G401.6 (cell line): ENCODE measurements around the gene DUSP16.

Source experiments
- FAIRE-seq: peaks from 2 replicates; lab custom pipeline; 2012; peaks lifted over from hg19 to GRCh38; lab: Jason Lieb, UNC

The DUSP16 gene

GRCh38 chr12:12439636-12440035, 123.0 kb downstream of the DUSP16 start:
- FAIRE-seq = no peak

- FAIRE-seq = no peak
Measured at GRCh38 chr12:12436831-12437345, 125.8 kb downstream of the DUSP16 start.

DNA sequence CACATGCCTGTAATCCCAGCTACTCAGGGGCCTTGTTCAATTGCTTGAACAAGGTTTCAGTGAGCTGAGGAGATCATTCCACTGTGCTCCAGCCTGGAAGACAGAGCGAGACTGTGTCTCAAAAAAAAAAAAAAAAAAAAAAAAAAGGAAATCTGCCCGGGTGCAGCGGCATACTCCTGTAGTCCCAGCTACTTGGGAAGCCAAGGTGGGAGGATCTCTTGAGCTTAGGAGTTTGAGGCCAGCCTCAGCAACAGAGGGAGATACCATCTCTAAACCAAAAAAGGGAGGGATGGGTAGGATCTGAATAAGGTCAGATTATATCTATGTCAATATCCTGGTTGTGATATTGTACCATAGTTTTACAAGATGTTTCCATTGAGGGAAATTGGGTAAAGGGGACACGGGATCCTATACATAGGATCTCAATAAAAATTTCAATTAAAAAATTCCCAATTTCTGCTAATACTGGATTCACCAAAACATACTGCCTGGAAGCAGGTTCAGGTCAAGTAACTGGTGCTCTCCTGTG, 129.4 kb downstream of the DUSP16 start:
- FAIRE-seq = no peak

GRCh38 chr12:12432364-12432763, 130.3 kb downstream of the DUSP16 start:
- FAIRE-seq = no peak

DNA sequence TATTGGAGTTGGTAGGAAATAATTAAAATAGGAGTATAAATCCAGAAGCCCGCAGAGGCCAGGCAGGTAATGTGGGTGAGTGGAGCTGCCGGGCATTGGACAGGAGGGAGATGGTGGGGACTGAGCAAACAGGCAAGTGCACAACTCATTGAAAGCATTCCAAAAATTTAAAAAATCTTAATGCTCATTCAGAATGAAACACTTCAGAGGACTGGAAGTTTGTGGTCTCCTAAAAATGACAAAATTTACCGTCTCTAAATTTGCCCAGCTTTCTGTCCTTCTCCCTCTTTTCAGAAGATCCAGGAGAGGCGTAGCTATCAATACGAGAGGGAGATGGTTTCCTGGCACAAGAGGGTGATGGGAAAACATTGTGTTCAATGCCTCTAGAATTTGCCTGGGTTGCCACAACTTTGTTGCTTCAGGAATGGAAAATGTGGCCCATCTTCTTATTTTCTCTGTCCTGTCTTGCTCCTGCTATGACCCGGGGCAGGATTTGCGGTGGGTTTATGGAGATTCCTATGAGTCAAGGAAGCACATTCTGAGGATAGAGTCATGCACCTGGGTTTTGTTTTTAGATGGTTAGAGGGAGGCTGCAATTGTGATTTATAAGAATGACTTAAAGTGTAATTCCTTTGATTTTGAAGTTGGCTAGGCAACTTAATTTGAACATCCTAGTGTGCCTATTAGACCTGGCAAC, 133.6 kb downstream of the DUSP16 start:
- no peak for FAIRE-seq

DNA sequence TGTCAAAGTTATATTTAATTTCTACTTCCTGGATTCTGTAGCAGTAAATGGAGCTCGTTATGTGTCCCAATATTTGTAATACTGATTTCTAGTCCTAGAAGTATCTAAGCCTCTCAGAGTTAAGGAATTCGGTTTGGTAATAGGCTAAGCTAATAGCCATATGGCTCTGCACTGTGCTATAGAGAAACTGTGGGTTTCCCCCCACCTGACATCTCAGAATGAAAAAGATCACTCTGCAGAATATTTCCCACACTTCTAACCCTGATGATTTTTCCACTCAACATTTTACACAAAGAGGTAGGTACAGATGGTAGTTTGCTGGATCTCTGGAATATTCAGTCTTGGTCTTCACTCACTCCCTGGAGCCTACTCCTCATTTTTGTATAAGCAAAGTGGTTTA, 134.6 kb downstream of the DUSP16 start:
- no peak for FAIRE-seq

GRCh38 chr12:12427568-12427967, 135.1 kb downstream of the DUSP16 start:
- no peak for FAIRE-seq

GRCh38 chr12:12425616-12426015, 137.0 kb downstream of the DUSP16 start:
- no peak for FAIRE-seq

GRCh38 chr12:12425001-12425400, 137.7 kb downstream of the DUSP16 start:
- FAIRE-seq = no peak
